Mesodermal cell (in vitro differentiated cells): ENCODE results near the gene ALS2.
A peak's percentile ranks its signal among the peaks of the same experiment; 100 is the strongest.

Source experiments
- H3K27ac ChIP-seq: 2 replicates; pipeline ENCODE4 v1.7.0; 2013; ENCODE audit warnings: mild to moderate bottlenecking, low read depth, low read length, moderate library complexity; ENCODE audit not compliant: severe bottlenecking
- H3K36me3 ChIP-seq: 2 replicates; pipeline ENCODE4 v1.7.1; 2013; ENCODE audit warnings: mild to moderate bottlenecking, low read length, moderate library complexity; ENCODE audit not compliant: control insufficient read depth, insufficient read depth
- H3K4me1 ChIP-seq: one replicate; pipeline ENCODE4 v1.7.1; 2013; ENCODE audit warnings: mild to moderate bottlenecking, low read length; ENCODE audit not compliant: insufficient read depth, control insufficient read depth, poor library complexity, severe bottlenecking
- H3K4me3 ChIP-seq: 2 replicates; pipeline ENCODE4 v1.7.0; 2013; ENCODE audit warnings: low read length, control low read depth, mild to moderate bottlenecking; ENCODE audit not compliant: insufficient read depth, poor library complexity, severe bottlenecking; ENCODE audit errors: extremely low read depth
- H3K9me3 ChIP-seq: 2 replicates; pipeline ENCODE4 v1.7.1; 2013; ENCODE audit warnings: mild to moderate bottlenecking, low read length, moderate library complexity; ENCODE audit not compliant: control insufficient read depth
- WGBS, 2 experiments: methylation state at CpG; one replicate each; pipeline ENCODE4 v1.1.5; 2013; ENCODE audit warnings: missing lambda C conversion rate in 2 of 2; ENCODE audit not compliant: insufficient coverage in 2 of 2; 5-methylcytosine and 5-hydroxymethylcytosine counted together

Gene ALS2

DNA sequence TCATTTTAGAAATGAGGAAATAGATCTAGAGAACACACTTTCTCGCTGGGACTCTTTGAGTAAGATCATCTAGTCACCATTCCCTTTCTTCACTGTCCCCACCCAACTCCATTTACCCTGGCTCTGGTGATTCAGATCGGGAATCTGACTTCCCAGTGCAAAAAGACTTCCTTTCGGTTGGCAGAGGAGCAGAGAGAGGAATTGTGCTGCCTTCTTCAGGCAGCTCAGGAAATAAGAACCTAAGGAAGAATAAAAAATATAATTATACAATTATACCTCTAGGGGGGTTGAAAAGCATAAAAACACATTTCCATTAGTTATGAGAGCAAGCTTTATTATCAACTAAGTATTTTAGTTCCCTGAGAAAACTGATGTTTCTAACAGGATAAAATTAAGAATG is 73.0 kb downstream of the ALS2 start:
- H3K36me3 ChIP-seq: peaks cover 76% of the 10 kb centered on the region
- H3K4me1 ChIP-seq: no peaks in the 10 kb centered on the region
- H3K27ac ChIP-seq: no peak overlapping the region
- no peak overlapping the region for H3K4me3 ChIP-seq
- WGBS, 2 experiments: 93% methylated on average over 2 of the region's 3 CpGs; no CpG with 5 or more reads in 1 of the 2 experiments
- H3K9me3 ChIP-seq: no peaks in the 10 kb centered on the region

DNA sequence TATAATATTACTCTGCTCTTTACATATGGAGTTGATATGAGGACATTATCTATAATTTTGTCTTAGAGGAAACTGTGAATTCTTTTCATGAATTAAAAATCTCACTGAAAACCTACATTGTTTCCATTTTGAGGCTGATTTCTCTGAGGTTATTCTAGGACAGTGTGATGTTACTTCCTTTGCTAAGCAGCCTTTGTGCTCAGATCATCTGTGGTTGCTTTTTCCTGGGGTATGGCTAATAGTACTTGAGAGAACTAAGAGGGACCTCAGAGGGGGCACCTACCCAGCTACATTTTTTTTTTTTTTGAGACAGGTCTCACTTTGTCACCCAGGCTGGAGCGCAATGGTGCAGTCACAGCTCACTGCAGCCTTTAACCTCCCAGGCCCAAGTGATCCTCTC is 73.6 kb downstream of the ALS2 start:
- Histone ChIP-seq H3K9me3 (no peaks in the 10 kb centered on the region), H3K36me3 (peaks cover 76% of the 10 kb centered on the region), H3K4me1 (no peaks in the 10 kb centered on the region), H3K27ac (no peak overlapping the region), H3K4me3 (no peak overlapping the region)
- 100% methylated on average over 1 of the region's 1 CpG; no CpG with 5 or more reads in 1 of the 2 experiments for WGBS, 2 experiments

DNA sequence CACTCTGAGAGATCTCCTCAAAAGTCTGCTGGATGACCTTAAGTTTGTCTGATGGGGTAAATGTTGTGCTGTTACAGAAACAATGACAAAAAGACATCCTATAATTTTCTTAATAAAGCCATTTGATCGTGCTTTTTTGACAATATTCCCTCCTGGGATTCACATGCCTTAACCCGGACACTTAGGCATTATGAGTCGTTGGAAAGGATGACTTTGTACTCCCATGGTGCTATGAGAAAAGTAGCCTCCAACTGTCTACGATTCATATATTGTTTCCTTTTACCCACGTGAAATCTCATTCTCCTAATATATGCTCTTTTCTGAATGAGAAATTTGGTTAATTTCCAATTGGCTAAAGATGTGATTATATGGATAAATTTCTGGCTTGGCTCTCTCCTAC is 76.2 kb downstream of the ALS2 start:
- WGBS, 2 experiments: 92% methylated on average over 2 of the region's 5 CpGs; no CpG with 5 or more reads in 1 of the 2 experiments
- Histone ChIP-seq H3K36me3 (peaks cover 71% of the 10 kb centered on the region), H3K4me3 (no peak overlapping the region), H3K9me3 (no peaks in the 10 kb centered on the region), H3K4me1 (peaks cover 16% of the 10 kb centered on the region), H3K27ac (no peak overlapping the region)

DNA sequence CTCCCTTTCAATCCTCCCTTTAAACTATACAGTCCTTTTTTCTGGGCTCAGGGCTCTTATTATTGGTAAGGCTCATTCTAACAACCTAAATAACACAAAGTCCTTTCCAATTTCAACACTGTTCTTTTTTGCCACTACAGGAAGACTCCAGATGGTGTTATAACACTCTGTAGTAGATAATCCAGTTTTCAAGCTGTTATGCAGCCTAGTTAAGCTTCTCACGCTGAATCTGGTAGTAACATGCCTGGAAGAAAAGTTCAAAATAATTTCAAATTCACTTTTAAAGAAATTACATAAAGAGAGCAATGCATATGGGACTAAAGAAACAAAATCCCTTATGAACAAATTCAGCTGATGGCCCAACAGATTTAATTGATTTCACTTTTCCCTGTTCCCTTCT is 79.1 kb downstream of the ALS2 start:
- Histone ChIP-seq H3K9me3 (no peaks in the 10 kb centered on the region), H3K27ac (no peak overlapping the region), H3K4me3 (no peak overlapping the region), H3K36me3 (peaks cover 50% of the 10 kb centered on the region), H3K4me1 (peaks cover 41% of the 10 kb centered on the region)
- no CpG with 5 or more reads among the region's 1 CpG for WGBS, 2 experiments

DNA sequence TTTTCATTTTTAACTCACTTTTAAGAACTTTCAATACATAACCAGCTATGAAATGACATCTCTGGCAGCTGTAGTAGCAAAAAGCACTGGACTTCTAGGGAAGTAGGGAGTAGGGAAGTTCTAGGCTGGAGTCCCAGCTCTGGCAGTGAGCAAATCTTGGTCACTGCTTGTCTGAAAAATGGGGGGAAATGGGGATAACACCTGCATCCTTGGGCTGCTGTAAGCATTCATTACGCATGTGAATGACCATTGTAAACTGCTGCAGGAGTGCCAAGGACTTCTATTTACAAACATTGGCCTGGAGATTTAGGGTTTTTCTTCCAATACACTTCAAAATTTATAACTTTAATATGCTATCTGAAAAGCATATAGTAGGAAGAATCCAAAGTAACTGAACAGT is 81.3 kb downstream of the ALS2 start:
- H3K4me1 ChIP-seq: peaks cover 53% of the 10 kb centered on the region
- H3K27ac ChIP-seq: peak overlapping the region; percentile 92
- peaks cover 32% of the 10 kb centered on the region for H3K36me3 ChIP-seq
- 100% methylated on average over 1 of the region's 1 CpG; no CpG with 5 or more reads in 1 of the 2 experiments for WGBS, 2 experiments
- no peak overlapping the region for H3K4me3 ChIP-seq
- H3K9me3 ChIP-seq: no peaks in the 10 kb centered on the region

DNA sequence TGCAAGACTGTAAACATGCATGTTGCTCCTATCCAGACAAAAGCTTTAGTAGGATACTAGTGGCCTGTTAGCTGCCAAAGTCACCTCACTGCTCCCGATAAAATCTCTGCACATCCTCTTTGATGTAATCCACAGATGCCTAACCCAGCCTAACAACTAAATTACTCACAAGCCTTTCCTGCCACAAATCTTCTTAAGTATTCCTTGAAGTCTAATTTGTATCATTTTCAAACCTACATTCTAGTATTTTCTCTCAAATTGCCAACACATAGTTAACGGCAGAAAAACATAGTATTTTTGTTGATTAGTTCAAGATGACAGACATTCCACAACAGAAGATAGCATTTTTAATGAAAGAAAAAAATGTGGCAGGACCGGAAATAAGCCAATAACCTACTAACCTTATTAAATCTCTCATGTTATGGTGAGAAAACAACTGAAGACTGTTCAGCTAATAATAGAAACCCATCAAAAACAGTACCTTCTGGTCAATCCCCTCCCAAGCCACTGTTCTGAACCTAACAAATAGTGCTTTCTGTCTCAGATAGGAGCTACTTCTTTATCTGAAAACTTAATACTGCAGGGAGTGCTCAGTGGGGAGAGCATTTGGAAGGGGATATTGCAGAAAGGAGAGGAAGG is 82.0 kb downstream of the ALS2 start, which contains the start of gene MPP4:
TSS of gene MPP4 (minus strand) at position 57 of the 639 bp plus-strand sequence. CDS start 4,690 bp downstream, outside the sequence.
- Histone ChIP-seq H3K36me3 (peaks cover 26% of the 10 kb centered on the region), H3K4me1 (peaks cover 53% of the 10 kb centered on the region), H3K9me3 (no peaks in the 10 kb centered on the region), H3K27ac (peak within 1 kb of the TSS; percentile 92), H3K4me3 (no peak within 1 kb of the TSS)
- 71 to 80% methylated on average over 1 of the region's 3 CpGs for WGBS, 2 experiments

DNA sequence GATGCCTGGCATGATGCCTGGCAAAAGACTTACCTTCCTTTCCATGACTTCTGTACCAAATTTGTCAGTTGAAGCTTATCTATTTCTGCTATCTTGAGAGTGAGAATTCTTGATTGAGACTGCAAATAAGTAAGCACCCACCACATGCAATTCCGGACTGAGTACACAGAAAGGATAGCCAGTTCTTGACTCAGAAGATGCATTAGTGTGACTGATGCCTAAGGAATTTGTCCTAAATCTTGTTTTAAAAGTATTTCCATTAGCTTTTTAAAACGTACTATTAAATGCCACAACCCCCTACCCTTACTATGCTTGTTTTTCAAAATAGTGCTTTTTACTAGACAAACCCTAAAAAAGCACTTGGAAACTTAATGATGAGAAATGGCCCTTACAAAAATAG is 82.8 kb downstream of the ALS2 start:
- peaks cover 53% of the 10 kb centered on the region for H3K4me1 ChIP-seq
- H3K9me3 ChIP-seq: no peaks in the 10 kb centered on the region
- peaks cover 24% of the 10 kb centered on the region for H3K36me3 ChIP-seq
- H3K4me3 ChIP-seq: no peak overlapping the region
- peak overlapping the region; percentile 92 for H3K27ac ChIP-seq
- WGBS, 2 experiments: 50% methylated on average over 2 of the region's 2 CpGs; no CpG with 5 or more reads in 1 of the 2 experiments

DNA sequence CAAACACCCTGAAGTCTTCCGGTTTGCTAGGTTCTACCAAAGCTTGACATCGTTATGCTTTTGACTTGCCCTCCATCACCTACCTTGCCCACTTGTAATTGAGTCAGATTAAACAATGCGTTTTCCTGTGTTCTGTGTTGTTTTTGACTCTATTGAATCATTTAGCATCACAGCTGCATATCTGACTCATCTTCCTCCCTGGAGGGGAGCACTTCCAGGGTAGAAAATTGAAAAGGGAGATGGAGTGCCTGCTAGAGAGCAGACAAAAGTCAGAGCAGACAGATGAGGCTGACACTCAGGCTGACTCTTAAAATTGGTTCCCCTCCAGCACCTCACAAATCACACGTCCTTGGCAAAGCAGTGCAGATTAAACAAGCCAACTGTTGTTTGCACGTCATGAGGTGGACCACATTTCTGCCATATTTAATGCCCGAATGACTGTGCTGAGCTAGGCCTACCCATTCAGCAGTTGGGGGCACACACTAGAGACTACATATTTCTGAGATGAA is 84.5 kb downstream of the ALS2 start:
- peak overlapping the region; percentile 38 for H3K27ac ChIP-seq
- H3K36me3 ChIP-seq: peaks cover 8% of the 10 kb centered on the region
- H3K9me3 ChIP-seq: no peaks in the 10 kb centered on the region
- H3K4me1 ChIP-seq: peaks cover 53% of the 10 kb centered on the region
- no peak overlapping the region for H3K4me3 ChIP-seq
- WGBS, 2 experiments: 81 to 82% methylated on average over 5 of the region's 6 CpGs

DNA sequence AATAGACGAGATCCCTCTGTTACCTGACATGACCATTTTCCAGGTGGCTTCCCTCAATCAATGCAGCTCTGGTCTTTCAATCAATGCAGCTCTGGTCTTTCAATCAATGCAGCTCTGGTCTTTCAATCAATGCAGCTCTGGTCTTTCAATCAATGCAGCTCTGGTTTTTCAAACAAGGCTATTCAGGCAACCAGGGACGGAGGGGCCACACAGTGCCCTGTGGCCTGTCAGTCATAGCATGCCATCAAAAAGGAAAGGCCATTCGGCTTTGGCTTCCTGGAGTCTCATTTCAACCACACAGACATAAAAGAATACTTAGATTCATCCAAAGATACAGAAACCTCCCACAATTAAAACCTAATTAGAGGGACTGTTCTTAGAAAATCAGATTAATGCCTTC is 95.6 kb downstream of the ALS2 start:
- Histone ChIP-seq H3K4me1 (peaks cover 7% of the 10 kb centered on the region), H3K9me3 (no peaks in the 10 kb centered on the region), H3K36me3 (no peaks in the 10 kb centered on the region), H3K27ac (no peak overlapping the region), H3K4me3 (no peak overlapping the region)
- 66 to 83% methylated on average over 2 to 3 of the region's 3 CpGs for WGBS, 2 experiments

DNA sequence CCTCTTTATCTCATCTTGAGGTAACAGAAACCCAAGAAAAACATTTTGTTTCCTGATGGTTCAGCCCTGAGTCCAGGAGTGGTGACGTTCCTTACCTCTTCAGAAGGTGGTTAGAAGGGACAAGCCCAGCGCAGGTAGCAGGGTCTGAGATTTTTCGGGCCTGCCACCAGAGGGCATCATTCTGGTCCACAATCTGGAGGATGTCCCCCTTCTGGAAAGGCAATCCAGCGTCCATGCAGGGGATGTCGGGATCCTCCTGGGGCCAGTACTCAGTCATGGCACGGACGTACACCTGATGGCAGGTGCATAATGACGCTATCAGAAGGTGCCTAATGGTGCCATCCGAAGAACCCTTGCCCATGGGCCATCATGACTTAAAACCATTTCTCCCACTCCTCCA is 100.0 kb downstream of the ALS2 start:
- H3K4me3 ChIP-seq: no peak overlapping the region
- no peak overlapping the region for H3K27ac ChIP-seq
- no peaks in the 10 kb centered on the region for H3K36me3 ChIP-seq
- peaks cover 7% of the 10 kb centered on the region for H3K4me1 ChIP-seq
- H3K9me3 ChIP-seq: no peaks in the 10 kb centered on the region
- WGBS, 2 experiments: 37 to 47% methylated on average over 7 to 9 of the region's 9 CpGs

DNA sequence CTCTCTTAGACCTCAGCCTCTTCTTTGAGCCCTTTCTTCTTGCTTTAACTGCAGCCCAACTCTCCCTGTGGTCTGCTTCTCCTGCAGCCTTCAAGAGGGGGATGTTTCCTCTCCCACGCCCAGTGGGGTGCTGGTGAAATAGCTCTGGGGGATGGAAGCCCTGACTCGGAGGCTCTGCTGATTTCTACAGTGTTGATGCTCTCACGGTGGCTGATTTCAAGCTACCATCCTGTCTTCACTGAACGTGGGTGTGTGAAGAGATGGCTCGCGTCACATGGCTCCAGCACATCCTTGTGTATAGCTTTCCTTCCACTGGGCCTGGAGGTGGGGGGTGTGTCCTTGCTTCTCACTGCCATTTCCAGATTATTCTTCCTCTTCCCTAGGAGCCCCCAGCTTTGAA is 102.3 kb downstream of the ALS2 start:
- no peaks in the 10 kb centered on the region for H3K36me3 ChIP-seq
- no peak overlapping the region for H3K4me3 ChIP-seq
- H3K9me3 ChIP-seq: no peaks in the 10 kb centered on the region
- WGBS, 2 experiments: 73 to 80% methylated on average over 1 to 5 of the region's 6 CpGs
- no peak overlapping the region for H3K27ac ChIP-seq
- H3K4me1 ChIP-seq: peaks cover 7% of the 10 kb centered on the region
